Pancreas (tissue), 10 donors: ENCODE results near the gene PASK. TPM values are rescaled to one million over a fixed set of nuclear protein-coding genes. Genes with fewer than 3 reads are reported as not detected.

ENCODE experiments used
- ATAC-seq, 4 donors: fragments of 200-7000 bp; cut with Tn5 transposase; one replicate each; pipeline versions ENCODE4 v1.8.0 to v1.9.1; 2020; ENCODE audit warnings: mild to moderate bottlenecking in 4 of 4, moderate library complexity in 4 of 4
- DNase-seq, 6 donors: peaks; one replicate each; pipeline ENCODE4 v3.0.0-alpha.2; 2020
- FAIRE-seq: peaks from 2 replicates; lab custom pipeline; 2012; peaks lifted over from hg19 to GRCh38; lab: Jason Lieb, UNC
- H3K27ac ChIP-seq, 4 donors: fragments of 200-600 bp; sonication (generic); 1 replicate in 3 of 4; 2 replicates in 1 of 4; pipeline versions ENCODE4 v1.5.0 to v1.8.0; 2020
- H3K27me3 ChIP-seq, 4 donors: fragments of 200-600 bp; one replicate each; pipeline ENCODE4 v1.8.0; 2021
- H3K36me3 ChIP-seq, 3 donors: fragments of 200-600 bp; sonication (generic) in 1 of 3; one replicate each; pipeline versions ENCODE4 v1.5.0 to v1.8.0; 2020 to 2021
- H3K4me1 ChIP-seq, 3 donors: fragments of 200-600 bp; one replicate each; pipeline ENCODE4 v1.8.0; 2021
- H3K4me3 ChIP-seq, 4 donors: fragments of 200-600 bp; sonication (generic) in 2 of 4; one replicate each; pipeline versions ENCODE4 v1.5.0 to v1.8.0; 2020 to 2021
- H3K9me3 ChIP-seq, 4 donors: fragments of 200-600 bp; one replicate each; pipeline ENCODE4 v1.8.0; 2021
- whole genome bisulfite sequencing, 2 donors: extraction: QIAGEN DNeasy Blood & Tissue Kit; methylation state at CpG; one replicate each; pipeline ENCODE4 v1.1.7; 2013; 5-methylcytosine and 5-hydroxymethylcytosine counted together
- intact Hi-C, 3 donors: fragments of 100-400 bp; cut with DNase I; formaldehyde crosslinking; loops; one replicate each; pipeline versions ENCODE4 v1.11.1 to v1.14.2; 2022
- polyA plus RNA-seq, 2 donors: library from polyadenylated mRNA; stranded (reverse); fragments of 200-250 nt; gene quantifications; one replicate each; pipeline ENCODE4 v1.2.3, GENCODE V29; 2013
- total RNA-seq, 6 donors: library from RNA; stranded (reverse); fragmentation: NEBNext Ultra II Directional in 4 of 6; extraction: Animal tissue kit (Norgen Biotek cat#: 25700) in 4 of 6; gene quantifications; one replicate each; pipeline versions ENCODE4 v1.2.1 to v1.2.4, GENCODE V29; 2021 to 2023
- TF ChIP-seq, protein P1 (sequence below), 4 donors: fragments of 200-600 bp; sonication (generic) in 3 of 4; IDR thresholded peaks; one replicate each; pipeline versions ENCODE4 v1.5.0 to v1.8.0; 2021; ENCODE audit warnings: antibody characterized with exemption in 4 of 4
- donor health status: healthy with polysubstance abuse.
- donor health status: DM: no; HTN: no; CAD: no; lungs with moderate emphysema.
- donor health status: DM: no; HTN: no; CAD: no.
- donor health status: control.
- donor health status: control.
- donor health status: Bipolar disorder and iron deficiency.
- donor health status: DM: yes; HTN: yes; CAD: no.
- donor health status: DM: no; HTN: no; CAD: no.
- donor health status: DM: no; HTN: no; CAD: no.
- donor health status: DM: yes; HTN: yes; CAD: no.

The PASK gene
- total and polyA plus RNA-seq, 8 donors, result 3.7 to 14.5 (median 9.2) TPM

GRCh38 chr2:241131531-241131930, 17.7 kb downstream of the PASK start:
- TF ChIP-seq, protein P1, sequence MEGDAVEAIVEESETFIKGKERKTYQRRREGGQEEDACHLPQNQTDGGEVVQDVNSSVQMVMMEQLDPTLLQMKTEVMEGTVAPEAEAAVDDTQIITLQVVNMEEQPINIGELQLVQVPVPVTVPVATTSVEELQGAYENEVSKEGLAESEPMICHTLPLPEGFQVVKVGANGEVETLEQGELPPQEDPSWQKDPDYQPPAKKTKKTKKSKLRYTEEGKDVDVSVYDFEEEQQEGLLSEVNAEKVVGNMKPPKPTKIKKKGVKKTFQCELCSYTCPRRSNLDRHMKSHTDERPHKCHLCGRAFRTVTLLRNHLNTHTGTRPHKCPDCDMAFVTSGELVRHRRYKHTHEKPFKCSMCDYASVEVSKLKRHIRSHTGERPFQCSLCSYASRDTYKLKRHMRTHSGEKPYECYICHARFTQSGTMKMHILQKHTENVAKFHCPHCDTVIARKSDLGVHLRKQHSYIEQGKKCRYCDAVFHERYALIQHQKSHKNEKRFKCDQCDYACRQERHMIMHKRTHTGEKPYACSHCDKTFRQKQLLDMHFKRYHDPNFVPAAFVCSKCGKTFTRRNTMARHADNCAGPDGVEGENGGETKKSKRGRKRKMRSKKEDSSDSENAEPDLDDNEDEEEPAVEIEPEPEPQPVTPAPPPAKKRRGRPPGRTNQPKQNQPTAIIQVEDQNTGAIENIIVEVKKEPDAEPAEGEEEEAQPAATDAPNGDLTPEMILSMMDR (IDR thresholded peaks at IDR 0.05), result no peak
- no peaks in the 10 kb centered on the region for H3K9me3 ChIP-seq
- FAIRE-seq (no peak), ATAC-seq (no peak), DNase-seq (peak in 1 of 6 donors; percentile 19)
- H3K36me3 ChIP-seq, result no peaks in the 10 kb centered on the region
- intact Hi-C loops, result no loop called here
- WGBS, 2 donors, result 96 to 98% methylated on average over 7 of the region's 7 CpGs
- H3K27me3 ChIP-seq, result no peaks in the 10 kb centered on the region
- H3K4me1 ChIP-seq, result no peaks in the 10 kb centered on the region
- H3K4me3 ChIP-seq, result no peak overlapping the region
- H3K27ac ChIP-seq, result no peak overlapping the region

DNA sequence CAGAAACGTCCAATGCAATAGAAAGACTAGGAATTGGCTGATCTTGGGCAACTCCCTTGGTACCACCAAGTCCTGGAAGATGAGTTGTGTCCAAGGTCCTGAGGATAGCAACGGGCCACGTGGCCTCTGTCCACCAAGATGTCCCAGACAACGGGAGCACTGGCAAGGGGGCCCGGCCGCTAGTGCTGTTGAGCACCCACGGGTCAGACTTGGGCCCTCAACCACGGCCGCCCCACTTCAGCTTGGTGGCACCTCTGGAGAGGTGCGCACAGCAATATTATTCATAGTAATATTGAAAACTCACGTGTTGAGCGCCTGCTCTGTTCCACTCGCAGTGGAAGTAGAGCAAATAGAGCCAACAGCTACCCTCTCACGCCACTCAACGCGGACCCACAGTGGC, 19.0 kb downstream of the PASK start:
- no peaks in the 10 kb centered on the region for H3K4me1 ChIP-seq
- H3K27me3 ChIP-seq, result no peaks in the 10 kb centered on the region
- no peaks in the 10 kb centered on the region for H3K36me3 ChIP-seq
- intact Hi-C loops, result no loop called here
- TF ChIP-seq, protein P1 (IDR thresholded peaks at IDR 0.05), result no peak
- H3K27ac ChIP-seq, result no peak overlapping the region
- FAIRE-seq (no peak), DNase-seq (peak in 1 of 6 donors; percentile 55), ATAC-seq (no peak)
- 90 to 94% methylated on average over 16 of the region's 16 CpGs for WGBS, 2 donors
- H3K4me3 ChIP-seq, result no peak overlapping the region
- no peaks in the 10 kb centered on the region for H3K9me3 ChIP-seq

- Histone ChIP-seq H3K9me3 (no peaks in the 10 kb centered on the region), H3K4me1 (no peaks in the 10 kb centered on the region), H3K4me3 (no peak overlapping the region), H3K27ac (no peak overlapping the region), H3K36me3 (no peaks in the 10 kb centered on the region), H3K27me3 (no peaks in the 10 kb centered on the region)
- DNase-seq (peak in 1 of 6 donors; percentile 35), FAIRE-seq (no peak), ATAC-seq (no peak)
- intact Hi-C loops, result no loop called here
- TF ChIP-seq, protein P1 (IDR thresholded peaks at IDR 0.05), result no peak
- WGBS, 2 donors, result 90 to 92% methylated on average over 12 of the region's 12 CpGs
These were observed 20.0 kb downstream of the PASK start for GRCh38 chr2:241129086-241129871.

DNA sequence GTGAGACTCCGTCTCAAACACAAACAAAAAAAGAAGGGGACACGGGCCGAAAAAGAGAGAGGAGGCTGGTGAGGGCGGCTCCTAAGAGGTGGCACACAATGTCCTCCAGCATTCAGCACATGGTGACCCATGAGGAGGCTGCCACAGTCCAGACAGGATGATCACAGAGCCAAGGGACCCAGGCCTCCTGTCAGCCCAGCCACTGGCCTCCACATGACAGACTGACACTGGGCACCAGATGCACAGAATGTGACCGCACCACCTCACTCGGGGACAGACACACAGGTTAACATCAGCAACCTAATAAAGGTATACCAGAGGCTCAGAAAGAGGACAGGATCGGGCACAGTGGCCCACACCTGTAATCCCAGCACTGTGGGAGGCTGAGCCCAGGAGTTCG, 21.0 kb downstream of the PASK start:
- Histone ChIP-seq H3K4me3 (no peak overlapping the region), H3K27ac (no peak overlapping the region), H3K36me3 (no peaks in the 10 kb centered on the region), H3K27me3 (no peaks in the 10 kb centered on the region), H3K4me1 (no peaks in the 10 kb centered on the region), H3K9me3 (no peaks in the 10 kb centered on the region)
- peak in 1 of 6 donors; percentile 22 for DNase-seq
- TF ChIP-seq, protein P1 (IDR thresholded peaks at IDR 0.05), result no peak
- ATAC-seq, result no peak
- WGBS, 2 donors, result 95 to 96% methylated on average over 8 of the region's 8 CpGs
- FAIRE-seq, result no peak
- intact Hi-C loops, result no loop called here

GRCh38 chr2:241126771-241127202, 22.5 kb downstream of the PASK start:
- ATAC-seq (no peak), FAIRE-seq (no peak), DNase-seq (peak in 2 of 6 donors; percentile 33 to 48)
- H3K27me3 ChIP-seq, result no peaks in the 10 kb centered on the region
- TF ChIP-seq, protein P1 (IDR thresholded peaks at IDR 0.05), result no peak
- no peaks in the 10 kb centered on the region for H3K4me1 ChIP-seq
- H3K27ac ChIP-seq, result no peak overlapping the region
- H3K9me3 ChIP-seq, result no peaks in the 10 kb centered on the region
- WGBS, 2 donors, result 93 to 94% methylated on average over 18 of the region's 18 CpGs
- H3K4me3 ChIP-seq, result no peak overlapping the region
- H3K36me3 ChIP-seq, result no peaks in the 10 kb centered on the region
- intact Hi-C loops, result no loop called here
